Neural cell (in vitro differentiated cells): Measurements from ENCODE around the gene PNPLA7.

Source experiments
- CTCF ChIP-seq: fragments of 450-650 bp; IDR thresholded peaks from 2 replicates; pipeline ENCODE4 v1.5.1; 2014; ENCODE audit warnings: antibody characterized with exemption, mild to moderate bottlenecking, moderate library complexity; ENCODE audit not compliant: poor library complexity, severe bottlenecking
- EP300 ChIP-seq: fragments of 450-650 bp; conservative IDR thresholded peaks from 2 replicates; pipeline ENCODE4 v1.6.1; 2014; ENCODE audit warnings: antibody characterized with exemption, mild to moderate bottlenecking, moderate library complexity; ENCODE audit not compliant: poor library complexity, severe bottlenecking
- EZH2 ChIP-seq: fragments of 200-600, 300-800 bp; shearing (Covaris generic), sonication (generic); IDR thresholded peaks from 2 replicates; pipeline ENCODE4 v1.6.1; 2014; ENCODE audit warnings: antibody characterized with exemption, low read length, borderline replicate concordance, mild to moderate bottlenecking; ENCODE audit not compliant: insufficient read depth, poor library complexity, severe bottlenecking
- POLR2AphosphoS5 ChIP-seq: IDR thresholded peaks from 2 replicates; pipeline ENCODE4 v1.6.1; 2012
- REST ChIP-seq: IDR thresholded peaks from 2 replicates; pipeline ENCODE4 v1.6.1; 2012; ENCODE audit warnings: borderline replicate concordance
- SMC3 ChIP-seq: fragments of 450-650 bp; conservative IDR thresholded peaks from 2 replicates; pipeline ENCODE4 v1.6.1; 2014; ENCODE audit warnings: antibody characterized with exemption, mild to moderate bottlenecking, moderate library complexity; ENCODE audit not compliant: poor library complexity

GRCh38 chr9:137500666-137501397, 49.4 kb downstream of the PNPLA7 start:
- TF ChIP-seq CTCF (no peak), SMC3 (no peak), EP300 (no peak), POLR2AphosphoS5 (no peak), REST (no peak), EZH2 (no peak)
